Pancreas (tissue), 10 donors: Measurements from ENCODE around the gene SRPK2. TPM values are rescaled to one million over a fixed set of nuclear protein-coding genes. Genes with fewer than 3 reads are reported as not detected.

Experiments
- ATAC-seq, 4 donors: fragments of 200-7000 bp; cut with Tn5 transposase; one replicate each; pipeline versions ENCODE4 v1.8.0 to v1.9.1; 2020; ENCODE audit warnings: mild to moderate bottlenecking in 4 of 4, moderate library complexity in 4 of 4
- DNase-seq, 6 donors: peaks; one replicate each; pipeline ENCODE4 v3.0.0-alpha.2; 2020
- FAIRE-seq: peaks from 2 replicates; lab custom pipeline; 2012; peaks lifted over from hg19 to GRCh38; lab: Jason Lieb, UNC
- H3K27ac ChIP-seq, 4 donors: fragments of 200-600 bp; sonication (generic); 1 replicate in 3 of 4; 2 replicates in 1 of 4; pipeline versions ENCODE4 v1.5.0 to v1.8.0; 2020
- H3K27me3 ChIP-seq, 4 donors: fragments of 200-600 bp; one replicate each; pipeline ENCODE4 v1.8.0; 2021
- H3K36me3 ChIP-seq, 3 donors: fragments of 200-600 bp; sonication (generic) in 1 of 3; one replicate each; pipeline versions ENCODE4 v1.5.0 to v1.8.0; 2020 to 2021
- H3K4me1 ChIP-seq, 3 donors: fragments of 200-600 bp; one replicate each; pipeline ENCODE4 v1.8.0; 2021
- H3K4me3 ChIP-seq, 4 donors: fragments of 200-600 bp; sonication (generic) in 2 of 4; one replicate each; pipeline versions ENCODE4 v1.5.0 to v1.8.0; 2020 to 2021
- H3K9me3 ChIP-seq, 4 donors: fragments of 200-600 bp; one replicate each; pipeline ENCODE4 v1.8.0; 2021
- WGBS, 2 donors: extraction: QIAGEN DNeasy Blood & Tissue Kit; methylation state at CpG; one replicate each; pipeline ENCODE4 v1.1.7; 2013; 5-methylcytosine and 5-hydroxymethylcytosine counted together
- intact Hi-C, 3 donors: fragments of 100-400 bp; cut with DNase I; formaldehyde crosslinking; loops; one replicate each; pipeline versions ENCODE4 v1.11.1 to v1.14.2; 2022
- polyA plus RNA-seq, 2 donors: library from polyadenylated mRNA; stranded (reverse); fragments of 200-250 nt; gene quantifications; one replicate each; pipeline ENCODE4 v1.2.3, GENCODE V29; 2013
- total RNA-seq, 6 donors: library from RNA; stranded (reverse); fragmentation: NEBNext Ultra II Directional in 4 of 6; extraction: Animal tissue kit (Norgen Biotek cat#: 25700) in 4 of 6; gene quantifications; one replicate each; pipeline versions ENCODE4 v1.2.1 to v1.2.4, GENCODE V29; 2021 to 2023
- TF ChIP-seq, protein P1 (sequence below), 4 donors: fragments of 200-600 bp; sonication (generic) in 3 of 4; IDR thresholded peaks; one replicate each; pipeline versions ENCODE4 v1.5.0 to v1.8.0; 2021; ENCODE audit warnings: antibody characterized with exemption in 4 of 4
- donor health status: healthy with polysubstance abuse.
- donor health status: DM: no; HTN: no; CAD: no; lungs with moderate emphysema.
- donor health status: DM: no; HTN: no; CAD: no.
- donor health status: control.
- donor health status: control.
- donor health status: Bipolar disorder and iron deficiency.
- donor health status: DM: yes; HTN: yes; CAD: no.
- donor health status: DM: no; HTN: no; CAD: no.
- donor health status: DM: no; HTN: no; CAD: no.
- donor health status: DM: yes; HTN: yes; CAD: no.

SRPK2 gene
- total and polyA plus RNA-seq, 8 donors: 6.5 to 27.4 (median 16.4) TPM

DNA sequence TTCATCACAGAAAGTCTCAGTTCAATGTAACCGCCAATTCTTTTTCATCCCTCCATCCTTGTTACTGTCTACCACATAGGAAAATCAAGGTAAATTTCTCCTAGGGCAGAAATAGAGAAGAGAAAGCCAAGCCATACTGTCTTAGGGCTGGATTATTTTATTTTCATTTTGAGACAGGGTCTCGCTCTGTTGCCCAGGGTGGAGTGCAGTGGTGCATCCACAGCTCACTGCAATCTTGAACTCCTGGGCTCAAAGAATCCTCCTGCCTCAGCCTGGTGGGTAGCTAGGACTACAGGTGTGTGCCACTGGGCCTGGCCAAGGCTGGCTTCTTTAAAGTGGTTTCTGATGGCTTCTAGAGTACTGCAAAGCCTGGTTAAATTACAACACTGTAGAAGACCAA, 181.7 kb downstream of the SRPK2 start:
- ATAC-seq (no peak), DNase-seq (no peak), FAIRE-seq (no peak)
- no peak overlapping the region for H3K4me3 ChIP-seq
- no peaks in the 10 kb centered on the region for H3K9me3 ChIP-seq
- H3K4me1 ChIP-seq: peaks cover 0 to 15% (median 7%) of the 10 kb centered on the region in 3 donors
- H3K36me3 ChIP-seq: no peaks in the 10 kb centered on the region
- TF ChIP-seq, protein P1, sequence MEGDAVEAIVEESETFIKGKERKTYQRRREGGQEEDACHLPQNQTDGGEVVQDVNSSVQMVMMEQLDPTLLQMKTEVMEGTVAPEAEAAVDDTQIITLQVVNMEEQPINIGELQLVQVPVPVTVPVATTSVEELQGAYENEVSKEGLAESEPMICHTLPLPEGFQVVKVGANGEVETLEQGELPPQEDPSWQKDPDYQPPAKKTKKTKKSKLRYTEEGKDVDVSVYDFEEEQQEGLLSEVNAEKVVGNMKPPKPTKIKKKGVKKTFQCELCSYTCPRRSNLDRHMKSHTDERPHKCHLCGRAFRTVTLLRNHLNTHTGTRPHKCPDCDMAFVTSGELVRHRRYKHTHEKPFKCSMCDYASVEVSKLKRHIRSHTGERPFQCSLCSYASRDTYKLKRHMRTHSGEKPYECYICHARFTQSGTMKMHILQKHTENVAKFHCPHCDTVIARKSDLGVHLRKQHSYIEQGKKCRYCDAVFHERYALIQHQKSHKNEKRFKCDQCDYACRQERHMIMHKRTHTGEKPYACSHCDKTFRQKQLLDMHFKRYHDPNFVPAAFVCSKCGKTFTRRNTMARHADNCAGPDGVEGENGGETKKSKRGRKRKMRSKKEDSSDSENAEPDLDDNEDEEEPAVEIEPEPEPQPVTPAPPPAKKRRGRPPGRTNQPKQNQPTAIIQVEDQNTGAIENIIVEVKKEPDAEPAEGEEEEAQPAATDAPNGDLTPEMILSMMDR (IDR thresholded peaks at IDR 0.05): no peak
- H3K27me3 ChIP-seq: no peaks in the 10 kb centered on the region
- WGBS, 2 donors: 96 to 98% methylated on average over 2 of the region's 2 CpGs
- no peak overlapping the region for H3K27ac ChIP-seq
- intact Hi-C loops: no loop called here

DNA sequence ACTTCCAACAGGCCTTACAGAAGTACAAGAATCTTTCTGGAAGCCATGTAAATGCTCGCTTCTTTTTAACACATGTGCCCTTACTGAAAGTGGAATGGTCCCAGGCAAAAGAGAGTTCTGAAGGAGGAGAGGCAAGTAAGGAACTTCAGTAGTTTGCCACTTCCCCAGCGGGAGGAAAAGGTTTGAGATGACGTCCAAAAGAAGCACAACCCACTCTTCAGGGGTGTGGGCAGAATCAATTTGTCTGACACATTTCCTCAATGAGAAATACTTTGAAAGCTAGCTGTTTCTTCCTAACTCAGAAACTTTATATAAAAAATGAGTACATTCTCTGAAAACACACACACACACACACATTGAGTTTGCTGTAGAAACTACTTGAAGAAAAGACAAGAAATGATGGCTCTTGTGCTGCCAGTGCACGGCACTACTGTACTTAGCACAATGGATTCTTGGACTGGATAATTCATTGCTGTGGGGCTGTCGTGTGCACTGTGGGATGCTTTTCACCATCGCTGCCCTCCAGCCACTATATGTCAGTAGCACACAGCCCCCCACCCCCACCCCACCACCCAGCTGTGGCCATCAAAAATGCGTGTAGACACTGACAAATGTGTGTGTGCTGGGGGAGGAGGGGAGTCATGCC, 183.0 kb downstream of the SRPK2 start:
- FAIRE-seq: no peak
- Histone ChIP-seq H3K27ac (no peak overlapping the region), H3K4me3 (no peak overlapping the region), H3K36me3 (no peaks in the 10 kb centered on the region), H3K9me3 (no peaks in the 10 kb centered on the region), H3K4me1 (peaks cover 0 to 10% (median 3%) of the 10 kb centered on the region in 3 donors), H3K27me3 (no peaks in the 10 kb centered on the region)
- WGBS, 2 donors: 89 to 94% methylated on average over 7 of the region's 7 CpGs
- intact Hi-C loops: no loop called here
- DNase-seq: no peak
- TF ChIP-seq, protein P1 (IDR thresholded peaks at IDR 0.05): no peak
- ATAC-seq: no peak

DNA sequence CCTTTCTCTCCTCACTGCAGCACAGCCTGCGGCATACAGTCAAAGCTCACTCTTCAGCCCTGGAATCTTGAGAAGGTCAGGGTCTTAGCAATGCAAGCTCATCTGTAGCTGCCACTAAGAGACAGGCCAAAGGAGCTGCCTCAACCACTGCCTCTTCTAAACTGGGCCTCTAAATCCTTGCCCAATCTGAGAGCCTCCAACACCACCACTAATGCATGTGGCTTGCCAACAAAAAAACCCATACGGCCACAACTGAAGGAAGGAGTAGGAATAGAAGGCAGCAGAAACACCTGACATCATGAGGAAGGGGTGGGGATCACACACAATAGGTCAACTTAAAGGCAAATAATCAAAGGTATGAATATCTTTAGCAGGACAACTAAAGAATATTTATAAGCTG, 183.8 kb downstream of the SRPK2 start:
- intact Hi-C loops: loop anchor here in 1 of 3 donors (5.0 kb wide), 1 partner anchor 32 kb away; no protein-coding TSS in a partner anchor
- Histone ChIP-seq H3K4me3 (no peak overlapping the region), H3K9me3 (no peaks in the 10 kb centered on the region), H3K4me1 (peaks cover 0 to 3% (median 3%) of the 10 kb centered on the region in 3 donors), H3K27me3 (no peaks in the 10 kb centered on the region), H3K36me3 (no peaks in the 10 kb centered on the region), H3K27ac (no peak overlapping the region)
- 92 to 94% methylated on average over 2 of the region's 2 CpGs for WGBS, 2 donors
- no peak for FAIRE-seq
- DNase-seq: no peak
- no peak for ATAC-seq
- TF ChIP-seq, protein P1 (IDR thresholded peaks at IDR 0.05): no peak

DNA sequence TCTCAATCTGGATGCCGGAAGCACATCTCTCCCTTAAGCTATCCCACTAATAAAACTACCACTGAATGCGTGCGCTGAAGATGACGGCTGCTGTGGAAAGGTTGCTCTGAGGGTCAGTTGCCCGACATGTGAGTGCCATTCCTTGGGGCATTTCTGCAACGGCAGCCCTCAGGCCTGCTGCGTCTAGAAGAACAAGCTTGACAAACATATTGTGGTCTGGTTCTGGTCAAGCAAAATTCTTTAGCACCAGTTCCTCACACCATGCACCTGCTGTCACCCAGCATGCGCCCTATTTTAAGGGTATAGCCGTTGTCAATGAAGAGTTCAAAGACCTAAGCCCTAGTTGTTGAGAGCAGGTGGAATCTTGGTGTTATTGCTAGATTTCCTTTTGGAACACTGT, 184.2 kb downstream of the SRPK2 start:
- Histone ChIP-seq H3K27me3 (no peaks in the 10 kb centered on the region), H3K9me3 (no peaks in the 10 kb centered on the region), H3K4me3 (no peak overlapping the region), H3K36me3 (no peaks in the 10 kb centered on the region), H3K4me1 (no peaks in the 10 kb centered on the region), H3K27ac (no peak overlapping the region)
- TF ChIP-seq, protein P1 (IDR thresholded peaks at IDR 0.05): no peak
- intact Hi-C loops: loop anchor here in 1 of 3 donors (5.0 kb wide), 1 partner anchor 33 kb away; no protein-coding TSS in a partner anchor
- no peak for ATAC-seq
- 85 to 96% methylated on average over 9 of the region's 9 CpGs for WGBS, 2 donors
- DNase-seq: no peak
- FAIRE-seq: no peak

DNA sequence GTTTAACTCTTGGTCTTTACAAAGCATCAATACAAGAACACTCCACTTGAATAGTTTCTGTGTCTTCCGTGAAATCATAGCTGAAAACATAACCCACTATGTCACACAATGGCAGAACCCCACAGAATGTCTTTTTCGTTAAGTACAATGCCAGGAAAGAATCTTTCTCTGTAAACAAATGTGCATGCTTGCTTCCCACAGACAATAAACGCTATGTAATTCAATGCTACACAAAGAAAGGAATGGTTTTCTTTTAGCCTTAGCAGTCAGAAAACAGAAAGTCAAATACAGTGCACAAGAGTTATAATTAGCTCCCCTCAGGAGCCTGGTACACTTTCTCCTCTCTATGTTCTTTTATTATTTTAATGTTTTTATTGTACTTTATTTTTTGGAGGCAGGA, 186.1 kb downstream of the SRPK2 start:
- no peaks in the 10 kb centered on the region for H3K36me3 ChIP-seq
- H3K4me3 ChIP-seq: no peak overlapping the region
- TF ChIP-seq, protein P1 (IDR thresholded peaks at IDR 0.05): no peak
- H3K9me3 ChIP-seq: no peaks in the 10 kb centered on the region
- H3K27ac ChIP-seq: no peak overlapping the region
- 75 to 76% methylated on average over 3 of the region's 3 CpGs for WGBS, 2 donors
- no peak for ATAC-seq
- intact Hi-C loops: loop anchor here in 1 of 3 donors (5.0 kb wide), 1 partner anchor 35 kb away; no protein-coding TSS in a partner anchor
- DNase-seq: no peak
- H3K4me1 ChIP-seq: peaks cover 0 to 5% (median 0%) of the 10 kb centered on the region in 3 donors
- H3K27me3 ChIP-seq: no peaks in the 10 kb centered on the region
- FAIRE-seq: no peak
